GM12892 (cell line): Measurements from ENCODE around the gene WWP2.

Experiments used
- POLR2A ChIP-seq: IDR thresholded peaks from 2 replicates; pipeline ENCODE4 v1.6.1; 2011; ENCODE audit warnings: low read depth, low read length, control low read depth
- POLR2AphosphoS5 ChIP-seq: IDR thresholded peaks from 2 replicates; pipeline ENCODE4 v1.6.1; 2011; ENCODE audit warnings: low read depth, low read length, control low read depth

- TF ChIP-seq POLR2AphosphoS5 (no peak), POLR2A (no peak)
These were observed 99.3 kb downstream of the WWP2 start for GRCh38 chr16:69861292-69862030.
